ENCODE data around the gene SERINC3. TPM values are rescaled to one million over a fixed set of nuclear protein-coding genes. Genes with fewer than 3 reads are reported as not detected.

SERINC3 gene
- polyA plus RNA-seq, 1 donor from 2014 or later: 64.5 TPM

- no peak overlapping the region for H2AFZ ChIP-seq (ENCODE audit: low read depth, low read length)
- no peak overlapping the region for H3K4me2 ChIP-seq (ENCODE audit: low read length)
- no peaks in the 10 kb centered on the region for H3K36me3 ChIP-seq (ENCODE audit: insufficient read depth, low read length)
- no peak for TF ChIP-seq SMC3 (conservative IDR thresholded peaks at IDR 0.05; ENCODE audit: poor library complexity)
- TF ChIP-seq EP300 (conservative IDR thresholded peaks at IDR 0.05; ENCODE audit: poor library complexity, severe bottlenecking): no peak
- TF ChIP-seq TAF1 (IDR thresholded peaks at IDR 0.05; ENCODE audit: low read depth): no peak
- no peak overlapping the region for H3K9ac ChIP-seq (ENCODE audit: low read length)
- H3K9me3 ChIP-seq (ENCODE audit: low read length): no peaks in the 10 kb centered on the region
- H3K9me2 ChIP-seq (ENCODE audit: insufficient read depth, low read length): no peaks in the 10 kb centered on the region
- H3K27ac ChIP-seq (ENCODE audit: low read length): no peak overlapping the region
- H3K27me3 ChIP-seq (ENCODE audit: insufficient read depth, low read depth, low read length): no peaks in the 10 kb centered on the region
- H4K20me1 ChIP-seq (ENCODE audit: insufficient read depth): no peaks in the 10 kb centered on the region
- no peak overlapping the region for H3K4me3 ChIP-seq (ENCODE audit: low read length)
- peaks cover 43% of the 10 kb centered on the region for H3K79me2 ChIP-seq (replicated peaks; ENCODE audit: insufficient read depth, low read length)
- no peaks in the 10 kb centered on the region for H3F3A ChIP-seq (ENCODE audit: insufficient read depth, low read length, poor library complexity, severe bottlenecking)
Measured at GRCh38 chr20:44536175-44536574, 14.3 kb upstream of the SERINC3 start.

DNA sequence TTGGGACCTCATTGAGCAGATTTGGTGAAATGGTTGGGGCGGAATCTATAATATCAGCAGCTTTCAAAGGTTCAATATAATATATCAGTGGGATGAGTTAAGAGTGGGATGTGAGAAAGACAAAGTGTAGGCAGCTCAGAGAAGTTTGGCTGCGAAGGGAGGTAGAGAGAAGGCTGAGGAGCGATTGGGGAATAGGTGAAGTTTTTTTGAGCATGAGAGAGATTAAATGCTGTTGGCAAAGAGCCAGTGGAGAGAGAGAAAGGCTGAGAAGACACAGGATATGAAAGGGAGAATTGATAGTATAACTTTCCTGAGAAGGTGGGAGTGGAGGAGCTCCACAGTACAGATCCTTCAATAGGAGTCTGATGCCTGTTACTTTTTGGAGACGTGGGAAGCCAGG, 12.1 kb upstream of the SERINC3 start:
- no peak overlapping the region for H3K27ac ChIP-seq (ENCODE audit: low read length)
- H2AFZ ChIP-seq (ENCODE audit: low read depth, low read length): no peak overlapping the region
- peaks cover 43% of the 10 kb centered on the region for H3K79me2 ChIP-seq (replicated peaks; ENCODE audit: insufficient read depth, low read length)
- H3K9ac ChIP-seq (ENCODE audit: low read length): no peak overlapping the region
- H4K20me1 ChIP-seq (ENCODE audit: insufficient read depth): no peaks in the 10 kb centered on the region
- no peaks in the 10 kb centered on the region for H3K27me3 ChIP-seq (ENCODE audit: insufficient read depth, low read depth, low read length)
- H3K4me3 ChIP-seq (ENCODE audit: low read length): peak overlapping the region; percentile 82
- no peaks in the 10 kb centered on the region for H3F3A ChIP-seq (ENCODE audit: insufficient read depth, low read length, poor library complexity, severe bottlenecking)
- H3K36me3 ChIP-seq (ENCODE audit: insufficient read depth, low read length): no peaks in the 10 kb centered on the region
- no peaks in the 10 kb centered on the region for H3K9me2 ChIP-seq (ENCODE audit: insufficient read depth, low read length)
- H3K4me2 ChIP-seq (ENCODE audit: low read length): peak overlapping the region; percentile 25
- no peaks in the 10 kb centered on the region for H3K9me3 ChIP-seq (ENCODE audit: low read length)
- no peak for TF ChIP-seq EP300 (conservative IDR thresholded peaks at IDR 0.05; ENCODE audit: poor library complexity, severe bottlenecking)
- TF ChIP-seq REST (IDR thresholded peaks at IDR 0.05; ENCODE audit: borderline replicate concordance): no peak
- TF ChIP-seq TAF1 (IDR thresholded peaks at IDR 0.05; ENCODE audit: low read depth): no peak
- TF ChIP-seq POLR2AphosphoS5 (IDR thresholded peaks at IDR 0.05): no peak
- TF ChIP-seq CTCF (IDR thresholded peaks at IDR 0.05; ENCODE audit: poor library complexity, severe bottlenecking): no peak
- no peak for TF ChIP-seq MXI1 (conservative IDR thresholded peaks at IDR 0.05; ENCODE audit: poor library complexity, severe bottlenecking)
- TF ChIP-seq SMC3 (conservative IDR thresholded peaks at IDR 0.05; ENCODE audit: poor library complexity): no peak
- TF ChIP-seq EZH2 (IDR thresholded peaks at IDR 0.05; ENCODE audit: borderline replicate concordance, insufficient read depth, low read length, poor library complexity, severe bottlenecking): no peak
- TF ChIP-seq RAD21 (conservative IDR thresholded peaks at IDR 0.05): no peak

GRCh38 chr20:44532981-44533331, 11.1 kb upstream of the SERINC3 start:
- Histone ChIP-seq H3K4me2 (ENCODE audit: low read length) (peak overlapping the region; percentile 72), H3K9ac (ENCODE audit: low read length) (peak overlapping the region; percentile 79), H3K9me2 (ENCODE audit: insufficient read depth, low read length) (no peaks in the 10 kb centered on the region), H4K20me1 (ENCODE audit: insufficient read depth) (no peaks in the 10 kb centered on the region), H2AFZ (ENCODE audit: low read depth, low read length) (no peak overlapping the region), H3K4me3 (ENCODE audit: low read length) (peak overlapping the region; percentile 82), H3F3A (ENCODE audit: insufficient read depth, low read length, poor library complexity, severe bottlenecking) (no peaks in the 10 kb centered on the region), H3K27me3 (ENCODE audit: insufficient read depth, low read depth, low read length) (no peaks in the 10 kb centered on the region), H3K9me3 (ENCODE audit: low read length) (no peaks in the 10 kb centered on the region), H3K36me3 (ENCODE audit: insufficient read depth, low read length) (no peaks in the 10 kb centered on the region), H3K27ac (ENCODE audit: low read length) (no peak overlapping the region), H3K79me2 (replicated peaks; ENCODE audit: insufficient read depth, low read length) (peaks cover 43% of the 10 kb centered on the region)
- no peak for TF ChIP-seq POLR2AphosphoS5 (IDR thresholded peaks at IDR 0.05)
- no peak for TF ChIP-seq EZH2 (IDR thresholded peaks at IDR 0.05; ENCODE audit: borderline replicate concordance, insufficient read depth, low read length, poor library complexity, severe bottlenecking)
- TF ChIP-seq TAF1 (IDR thresholded peaks at IDR 0.05; ENCODE audit: low read depth): no peak
- no peak for TF ChIP-seq REST (IDR thresholded peaks at IDR 0.05; ENCODE audit: borderline replicate concordance)
- no peak for TF ChIP-seq EP300 (conservative IDR thresholded peaks at IDR 0.05; ENCODE audit: poor library complexity, severe bottlenecking)
- TF ChIP-seq CTCF (IDR thresholded peaks at IDR 0.05; ENCODE audit: poor library complexity, severe bottlenecking): no peak
- no peak for TF ChIP-seq RAD21 (conservative IDR thresholded peaks at IDR 0.05)
- no peak for TF ChIP-seq MXI1 (conservative IDR thresholded peaks at IDR 0.05; ENCODE audit: poor library complexity, severe bottlenecking)
- no peak for TF ChIP-seq SMC3 (conservative IDR thresholded peaks at IDR 0.05; ENCODE audit: poor library complexity)

Measured in neural cell (in vitro differentiated cells).